Measurements from ENCODE around the gene FHIP1A.

GRCh38 chr4:151438154-151438553, 29.2 kb downstream of the FHIP1A start:
- TF ChIP-seq CTCF (IDR thresholded peaks at IDR 0.05) (no peak), RXRA (IDR thresholded peaks at IDR 0.05; ENCODE audit: borderline replicate concordance, low read depth) (no peak)

Data from SK-N-SH (cell line).